HEK293 (cell line): ENCODE results near the gene TMEM250.

Experiments
- AEBP2 ChIP-seq: fragments of 450-650 bp; formaldehyde crosslinking; IDR thresholded peaks from 2 replicates; pipeline ENCODE4 v1.5.1; 2016; ENCODE audit warnings: missing biosample characterization, missing genetic modification characterization, borderline replicate concordance
- CTCF ChIP-seq: fragments of 450-650 bp; formaldehyde crosslinking; IDR thresholded peaks from 2 replicates; pipeline ENCODE4 v1.5.1; 2016; ENCODE audit warnings: missing biosample characterization, missing genetic modification characterization
- KLF1 ChIP-seq: fragments of 450-650 bp; formaldehyde crosslinking; IDR thresholded peaks from 2 replicates; pipeline ENCODE4 v1.5.1; 2016; ENCODE audit warnings: missing biosample characterization, missing genetic modification characterization
- PRDM6 ChIP-seq: fragments of 450-650 bp; formaldehyde crosslinking; IDR thresholded peaks from 2 replicates; pipeline ENCODE4 v1.5.1; 2017; ENCODE audit warnings: missing biosample characterization, missing genetic modification characterization
- REST ChIP-seq: fragments of 450-650 bp; formaldehyde crosslinking; IDR thresholded peaks from 2 replicates; pipeline ENCODE4 v1.5.1; 2016; ENCODE audit warnings: missing biosample characterization, missing genetic modification characterization
- SALL2 ChIP-seq: fragments of 450-650 bp; formaldehyde crosslinking; IDR thresholded peaks from 2 replicates; pipeline ENCODE4 v1.5.0; 2017; ENCODE audit warnings: missing biosample characterization, mild to moderate bottlenecking, missing genetic modification characterization, borderline replicate concordance
- ZBTB10 ChIP-seq: fragments of 450-650 bp; formaldehyde crosslinking; IDR thresholded peaks from 2 replicates; pipeline ENCODE4 v1.5.1; 2016; ENCODE audit warnings: missing biosample characterization, missing genetic modification characterization
- ZBTB48 ChIP-seq: fragments of 450-650 bp; formaldehyde crosslinking; IDR thresholded peaks from 2 replicates; pipeline ENCODE4 v1.5.1; 2016; ENCODE audit warnings: missing biosample characterization, missing genetic modification characterization
- ZBTB49 ChIP-seq: fragments of 450-650 bp; formaldehyde crosslinking; IDR thresholded peaks from 2 replicates; pipeline ENCODE4 v1.5.1; 2016; ENCODE audit warnings: missing biosample characterization, missing genetic modification characterization, low read depth
- ZBTB8A ChIP-seq: fragments of 450-650 bp; formaldehyde crosslinking; IDR thresholded peaks from 2 replicates; pipeline ENCODE4 v1.5.1; 2016; ENCODE audit warnings: missing biosample characterization, missing genetic modification characterization
- ZNF202 ChIP-seq: fragments of 450-650 bp; formaldehyde crosslinking; IDR thresholded peaks from 2 replicates; pipeline ENCODE4 v1.5.1; 2016; ENCODE audit warnings: missing biosample characterization, missing genetic modification characterization, borderline replicate concordance
- ZNF248 ChIP-seq: fragments of 450-650 bp; formaldehyde crosslinking; IDR thresholded peaks from 2 replicates; pipeline ENCODE4 v1.5.1; 2017; ENCODE audit warnings: missing biosample characterization, missing genetic modification characterization
- ZNF302 ChIP-seq: fragments of 450-650 bp; formaldehyde crosslinking; IDR thresholded peaks from 2 replicates; pipeline ENCODE4 v1.5.1; 2016; ENCODE audit warnings: missing biosample characterization, missing genetic modification characterization, low read depth
- ZNF324 ChIP-seq: fragments of 450-650 bp; formaldehyde crosslinking; IDR thresholded peaks from 2 replicates; pipeline ENCODE4 v1.5.1; 2016; ENCODE audit warnings: missing biosample characterization, missing genetic modification characterization
- ZNF518A ChIP-seq: fragments of 450-650 bp; formaldehyde crosslinking; conservative IDR thresholded peaks from 2 replicates; pipeline ENCODE4 v1.5.1; 2016; ENCODE audit warnings: low read depth, missing biosample characterization, missing genetic modification characterization
- ZNF571 ChIP-seq: fragments of 450-650 bp; formaldehyde crosslinking; IDR thresholded peaks from 2 replicates; pipeline ENCODE4 v1.5.0; 2017; ENCODE audit warnings: missing biosample characterization, missing genetic modification characterization

The TMEM250 gene

GRCh38 chr9:136118320-136119060 is at the start of gene TMEM250 (continued):
- TF ChIP-seq ZNF518A (no peak), ZNF202 (no peak), ZNF248 (tag by site-specific recombination) (no peak), REST (no peak), ZBTB10 (tag by site-specific recombination) (no peak), CTCF (tag by site-specific recombination) (peak; percentile 65), ZNF571 (tag by site-specific recombination) (no peak), ZNF324 (no peak), AEBP2 (tag by site-specific recombination) (no peak), ZBTB8A (peak; percentile 90), ZNF302 (tag by site-specific recombination) (no peak), ZBTB49 (tag by site-specific recombination) (no peak), PRDM6 (tag by site-specific recombination) (no peak), KLF1 (no peak; the same call in none of the 2 replicates), SALL2 (no peak), ZBTB48 (tag by site-specific recombination) (no peak)
